SK-N-SH (cell line): ENCODE results near the gene GSTT2.
"Not testable (repeated sequence)": the region's sequence is repeated elsewhere in the genome, so short reads cannot be mapped to it uniquely, and the experiment has no call there.

Experiments
- CTCF ChIP-seq: fragments of 200-600 bp; sonication (generic); IDR thresholded peaks from 2 replicates; pipeline ENCODE4 v1.6.1; 2017; ENCODE audit warnings: antibody characterized with exemption, mild to moderate bottlenecking, moderate library complexity
- EP300 ChIP-seq, 2 experiments: IDR thresholded peaks; 2 replicates each; pipeline versions ENCODE4 v1.4.0 to v1.6.1; 2012; ENCODE audit warnings: borderline replicate concordance in 1 of 2, low read depth in 1 of 2, low read length in 1 of 2
- JUND ChIP-seq: IDR thresholded peaks from 2 replicates; pipeline ENCODE4 v1.4.0; 2012
- MEF2A ChIP-seq: IDR thresholded peaks from 2 replicates; pipeline ENCODE4 v1.4.0; 2012; ENCODE audit warnings: low read depth, borderline replicate concordance
- RAD21 ChIP-seq: IDR thresholded peaks from 2 replicates; pipeline ENCODE4 v1.6.1; 2012; ENCODE audit warnings: mild to moderate bottlenecking, low read length
- USF2 ChIP-seq: fragments of 150-350 bp; IDR thresholded peaks from 2 replicates; pipeline ENCODE4 v1.6.1; 2017; ENCODE audit warnings: antibody characterized with exemption, low read length, low read depth, borderline replicate concordance

- TF ChIP-seq CTCF; USF2; EP300 (IDR thresholded peaks at IDR 0.05; ENCODE audit: borderline replicate concordance in 1 of 2, low read depth in 1 of 2, low read length in 1 of 2); JUND; MEF2A; RAD21: not testable (repeated sequence)
These were observed 5.0 kb upstream of the GSTT2 start for GRCh38 chr22:23974836-23975352.
